ENCODE results near the gene FAM47E.
"Not testable (repeated sequence)": the region's sequence is repeated elsewhere in the genome, so short reads cannot be mapped to it uniquely, and the experiment has no call there.

The FAM47E gene

GRCh38 chr4:76277667-76278066 is 26.1 kb downstream of the FAM47E start:
- no peaks in the 10 kb centered on the region for H3K9me3 ChIP-seq (ENCODE audit: control insufficient read depth, low read length)
- H3K27ac ChIP-seq (ENCODE audit: insufficient read depth, low read length, poor library complexity, severe bottlenecking), result no peak overlapping the region
- H3K4me1 ChIP-seq (ENCODE audit: control insufficient read depth, insufficient read depth, low read length, poor library complexity, severe bottlenecking), result no peaks in the 10 kb centered on the region
- H3K27me3 ChIP-seq (replicated peaks; ENCODE audit: control insufficient read depth, insufficient read depth, low read length, poor library complexity, severe bottlenecking), result no peaks in the 10 kb centered on the region
- no peak overlapping the region for H3K4me3 ChIP-seq (ENCODE audit: insufficient read depth, low read depth, low read length, poor library complexity, severe bottlenecking)
- no peaks in the 10 kb centered on the region for H3K36me3 ChIP-seq (ENCODE audit: control insufficient read depth, insufficient read depth, low read length)
- no peak for DNase-seq

GRCh38 chr4:76278583-76278982 is 27.1 kb downstream of the FAM47E start:
- no peaks in the 10 kb centered on the region for H3K4me1 ChIP-seq (ENCODE audit: control insufficient read depth, insufficient read depth, low read length, poor library complexity, severe bottlenecking)
- H3K27ac ChIP-seq (ENCODE audit: insufficient read depth, low read length, poor library complexity, severe bottlenecking), result no peak overlapping the region
- H3K4me3 ChIP-seq (ENCODE audit: insufficient read depth, low read depth, low read length, poor library complexity, severe bottlenecking), result no peak overlapping the region
- no peak for DNase-seq
- no peaks in the 10 kb centered on the region for H3K27me3 ChIP-seq (replicated peaks; ENCODE audit: control insufficient read depth, insufficient read depth, low read length, poor library complexity, severe bottlenecking)
- H3K9me3 ChIP-seq (ENCODE audit: control insufficient read depth, low read length), result no peaks in the 10 kb centered on the region
- no peaks in the 10 kb centered on the region for H3K36me3 ChIP-seq (ENCODE audit: control insufficient read depth, insufficient read depth, low read length)

GRCh38 chr4:76279462-76279861 is 27.9 kb downstream of the FAM47E start:
- DNase-seq, result peak in 2 of 3 donors; percentile 1 to 3
- Histone ChIP-seq H3K9me3 (ENCODE audit: control insufficient read depth, low read length) (no peaks in the 10 kb centered on the region), H3K4me3 (ENCODE audit: insufficient read depth, low read depth, low read length, poor library complexity, severe bottlenecking) (no peak overlapping the region), H3K36me3 (ENCODE audit: control insufficient read depth, insufficient read depth, low read length) (no peaks in the 10 kb centered on the region), H3K27ac (ENCODE audit: insufficient read depth, low read length, poor library complexity, severe bottlenecking) (no peak overlapping the region), H3K4me1 (ENCODE audit: control insufficient read depth, insufficient read depth, low read length, poor library complexity, severe bottlenecking) (no peaks in the 10 kb centered on the region), H3K27me3 (replicated peaks; ENCODE audit: control insufficient read depth, insufficient read depth, low read length, poor library complexity, severe bottlenecking) (no peaks in the 10 kb centered on the region)

GRCh38 chr4:76280488-76281441 is 29.2 kb downstream of the FAM47E start:
- H3K4me3 ChIP-seq (ENCODE audit: insufficient read depth, low read depth, low read length, poor library complexity, severe bottlenecking), result no peak overlapping the region
- no peaks in the 10 kb centered on the region for H3K9me3 ChIP-seq (ENCODE audit: control insufficient read depth, low read length)
- no peaks in the 10 kb centered on the region for H3K36me3 ChIP-seq (ENCODE audit: control insufficient read depth, insufficient read depth, low read length)
- no peaks in the 10 kb centered on the region for H3K4me1 ChIP-seq (ENCODE audit: control insufficient read depth, insufficient read depth, low read length, poor library complexity, severe bottlenecking)
- no peak overlapping the region for H3K27ac ChIP-seq (ENCODE audit: insufficient read depth, low read length, poor library complexity, severe bottlenecking)
- H3K27me3 ChIP-seq (replicated peaks; ENCODE audit: control insufficient read depth, insufficient read depth, low read length, poor library complexity, severe bottlenecking), result no peaks in the 10 kb centered on the region
- DNase-seq, result no peak

GRCh38 chr4:76281594-76281993 is 30.1 kb downstream of the FAM47E start:
- H3K9me3 ChIP-seq (ENCODE audit: control insufficient read depth, low read length); H3K27ac ChIP-seq (ENCODE audit: insufficient read depth, low read length, poor library complexity, severe bottlenecking); H3K4me1 ChIP-seq (ENCODE audit: control insufficient read depth, insufficient read depth, low read length, poor library complexity, severe bottlenecking); DNase-seq; H3K4me3 ChIP-seq (ENCODE audit: insufficient read depth, low read depth, low read length, poor library complexity, severe bottlenecking); H3K27me3 ChIP-seq (replicated peaks; ENCODE audit: control insufficient read depth, insufficient read depth, low read length, poor library complexity, severe bottlenecking); H3K36me3 ChIP-seq (ENCODE audit: control insufficient read depth, insufficient read depth, low read length): not testable (repeated sequence)

- no peak for DNase-seq
Measured at GRCh38 chr4:76282941-76283689, 31.6 kb downstream of the FAM47E start.

GRCh38 chr4:76283900-76284299 is 32.4 kb downstream of the FAM47E start:
- no peak for DNase-seq
- no peaks in the 10 kb centered on the region for H3K27me3 ChIP-seq (replicated peaks; ENCODE audit: control insufficient read depth, insufficient read depth, low read length, poor library complexity, severe bottlenecking)
- H3K36me3 ChIP-seq (ENCODE audit: control insufficient read depth, insufficient read depth, low read length), result no peaks in the 10 kb centered on the region
- H3K27ac ChIP-seq (ENCODE audit: insufficient read depth, low read length, poor library complexity, severe bottlenecking), result no peak overlapping the region
- H3K9me3 ChIP-seq (ENCODE audit: control insufficient read depth, low read length), result no peaks in the 10 kb centered on the region
- no peak overlapping the region for H3K4me3 ChIP-seq (ENCODE audit: insufficient read depth, low read depth, low read length, poor library complexity, severe bottlenecking)
- no peaks in the 10 kb centered on the region for H3K4me1 ChIP-seq (ENCODE audit: control insufficient read depth, insufficient read depth, low read length, poor library complexity, severe bottlenecking)

More at GRCh38 chr4:76282941-76283689, 31.6 kb downstream of the FAM47E start:
- no peak overlapping the region for H3K4me3 ChIP-seq (ENCODE audit: insufficient read depth, low read depth, low read length, poor library complexity, severe bottlenecking)
- H3K27ac ChIP-seq (ENCODE audit: insufficient read depth, low read length, poor library complexity, severe bottlenecking), result no peak overlapping the region
- H3K9me3 ChIP-seq (ENCODE audit: control insufficient read depth, low read length), result no peaks in the 10 kb centered on the region
- H3K36me3 ChIP-seq (ENCODE audit: control insufficient read depth, insufficient read depth, low read length), result no peaks in the 10 kb centered on the region
- no peaks in the 10 kb centered on the region for H3K4me1 ChIP-seq (ENCODE audit: control insufficient read depth, insufficient read depth, low read length, poor library complexity, severe bottlenecking)
- H3K27me3 ChIP-seq (replicated peaks; ENCODE audit: control insufficient read depth, insufficient read depth, low read length, poor library complexity, severe bottlenecking), result no peaks in the 10 kb centered on the region

- H3K4me1 ChIP-seq (ENCODE audit: control insufficient read depth, insufficient read depth, low read length, poor library complexity, severe bottlenecking); H3K4me3 ChIP-seq (ENCODE audit: insufficient read depth, low read depth, low read length, poor library complexity, severe bottlenecking); H3K27ac ChIP-seq (ENCODE audit: insufficient read depth, low read length, poor library complexity, severe bottlenecking); H3K36me3 ChIP-seq (ENCODE audit: control insufficient read depth, insufficient read depth, low read length); H3K9me3 ChIP-seq (ENCODE audit: control insufficient read depth, low read length); H3K27me3 ChIP-seq (replicated peaks; ENCODE audit: control insufficient read depth, insufficient read depth, low read length, poor library complexity, severe bottlenecking); DNase-seq: not testable (repeated sequence)
Measured at GRCh38 chr4:76287811-76288210, 36.3 kb downstream of the FAM47E start.

- no peaks in the 10 kb centered on the region for H3K27me3 ChIP-seq (replicated peaks; ENCODE audit: control insufficient read depth, insufficient read depth, low read length, poor library complexity, severe bottlenecking)
- H3K9me3 ChIP-seq (ENCODE audit: control insufficient read depth, low read length), result no peaks in the 10 kb centered on the region
- no peaks in the 10 kb centered on the region for H3K4me1 ChIP-seq (ENCODE audit: control insufficient read depth, insufficient read depth, low read length, poor library complexity, severe bottlenecking)
- no peaks in the 10 kb centered on the region for H3K36me3 ChIP-seq (ENCODE audit: control insufficient read depth, insufficient read depth, low read length)
- no peak for DNase-seq
- no peak overlapping the region for H3K4me3 ChIP-seq (ENCODE audit: insufficient read depth, low read depth, low read length, poor library complexity, severe bottlenecking)
- no peak overlapping the region for H3K27ac ChIP-seq (ENCODE audit: insufficient read depth, low read length, poor library complexity, severe bottlenecking)
Measured at GRCh38 chr4:76292730-76293129, 41.2 kb downstream of the FAM47E start.

GRCh38 chr4:76293772-76294171 is 42.3 kb downstream of the FAM47E start:
- no peak overlapping the region for H3K27ac ChIP-seq (ENCODE audit: insufficient read depth, low read length, poor library complexity, severe bottlenecking)
- no peaks in the 10 kb centered on the region for H3K4me1 ChIP-seq (ENCODE audit: control insufficient read depth, insufficient read depth, low read length, poor library complexity, severe bottlenecking)
- H3K27me3 ChIP-seq (replicated peaks; ENCODE audit: control insufficient read depth, insufficient read depth, low read length, poor library complexity, severe bottlenecking), result no peaks in the 10 kb centered on the region

More at GRCh38 chr4:76293772-76294171, 42.3 kb downstream of the FAM47E start:
- Histone ChIP-seq H3K36me3 (ENCODE audit: control insufficient read depth, insufficient read depth, low read length) (no peaks in the 10 kb centered on the region), H3K9me3 (ENCODE audit: control insufficient read depth, low read length) (no peaks in the 10 kb centered on the region), H3K4me3 (ENCODE audit: insufficient read depth, low read depth, low read length, poor library complexity, severe bottlenecking) (no peak overlapping the region)
- DNase-seq, result no peak

Data from effector memory CD4-positive, alpha-beta T cell (primary cell).